Neural progenitor cell (in vitro differentiated cells): Measurements from ENCODE around the gene COL13A1. TPM values are rescaled to one million over a fixed set of nuclear protein-coding genes. Genes with fewer than 3 reads are reported as not detected.

ENCODE experiments used
- DNase-seq: peaks from one replicate; pipeline ENCODE4 v3.0.0-alpha.2; 2016; ENCODE audit warnings: low spot score
- H2AFZ ChIP-seq: fragments of 200-600 bp; sonication (generic); replicated peaks from 2 replicates; pipeline ENCODE4 v1.6.1; 2016; ENCODE audit warnings: antibody characterized with exemption
- H3F3A ChIP-seq: fragments of 200-600 bp; sonication (generic); 2 replicates; pipeline ENCODE4 v1.6.1; 2016; ENCODE audit warnings: antibody characterized with exemption, low read depth
- H3K27ac ChIP-seq: fragments of 200-600 bp; sonication (generic); 2 replicates; pipeline ENCODE4 v1.5.1; 2016; ENCODE audit warnings: mild to moderate bottlenecking
- H3K27me3 ChIP-seq: fragments of 200-600 bp; sonication (generic); 2 replicates; pipeline ENCODE4 v1.6.1; 2016; ENCODE audit warnings: mild to moderate bottlenecking, moderate library complexity
- H3K36me3 ChIP-seq: fragments of 200-600 bp; sonication (generic); 2 replicates; pipeline ENCODE4 v1.5.1; 2016
- H3K4me1 ChIP-seq: fragments of 200-600 bp; sonication (generic); 2 replicates; pipeline ENCODE4 v1.6.1; 2016; ENCODE audit warnings: mixed run types
- H3K4me2 ChIP-seq: fragments of 200-600 bp; sonication (generic); 2 replicates; pipeline ENCODE4 v1.6.1; 2016
- H3K4me3 ChIP-seq: fragments of 200-600 bp; sonication (generic); 2 replicates; pipeline ENCODE4 v1.5.1; 2016
- H3K79me2 ChIP-seq: fragments of 200-600 bp; sonication (generic); 2 replicates; pipeline ENCODE4 v1.6.1; 2016; ENCODE audit warnings: low read depth
- H3K9ac ChIP-seq: fragments of 200-600 bp; sonication (generic); 2 replicates; pipeline ENCODE4 v1.6.1; 2016
- H3K9me3 ChIP-seq: fragments of 200-600 bp; sonication (generic); 2 replicates; pipeline ENCODE4 v1.5.1; 2016; ENCODE audit warnings: low read depth
- H4K20me1 ChIP-seq: fragments of 200-600 bp; sonication (generic); 2 replicates; pipeline ENCODE4 v1.6.1; 2016; ENCODE audit warnings: low read depth
- H3K27ac Mint-ChIP-seq: 3 replicates; pipeline ENCODE4 v1.8.0; 2021; ENCODE audit warnings: mixed read lengths
- H3K27me3 Mint-ChIP-seq: 2 replicates; pipeline ENCODE4 v1.8.0; 2022; ENCODE audit warnings: low read depth, mild to moderate bottlenecking, inconsistent platforms, moderate library complexity, mixed read lengths; ENCODE audit not compliant: insufficient read depth
- H3K36me3 Mint-ChIP-seq: 3 replicates; pipeline ENCODE4 v1.8.0; 2021; ENCODE audit warnings: mixed read lengths
- H3K4me1 Mint-ChIP-seq: 3 replicates; pipeline ENCODE4 v1.8.0; 2021; ENCODE audit warnings: mixed read lengths
- H3K4me3 Mint-ChIP-seq: 3 replicates; pipeline ENCODE4 v1.8.0; 2021; ENCODE audit warnings: mild to moderate bottlenecking, moderate library complexity, mixed read lengths
- H3K9me3 Mint-ChIP-seq: 3 replicates; pipeline ENCODE4 v1.8.0; 2020; ENCODE audit warnings: mixed read lengths
- EZH2 ChIP-seq: fragments of 200-600 bp; sonication (generic); IDR thresholded peaks from 2 replicates; pipeline ENCODE4 v1.6.1; 2017; ENCODE audit warnings: antibody characterized with exemption, mild to moderate bottlenecking, moderate library complexity
- EZH2phosphoT487 ChIP-seq: fragments of 200-600 bp; sonication (generic); IDR thresholded peaks from 2 replicates; pipeline ENCODE4 v1.6.1; 2017; ENCODE audit warnings: antibody characterized with exemption
- total RNA-seq: library from RNA; depleted of rRNA; stranded (reverse); fragments of >200 nt; gene quantifications from 2 replicates; pipeline ENCODE4 v1.2.3, GENCODE V29; 2015; ENCODE audit warnings: low replicate concordance
- TF ChIP-seq, protein P1 (sequence below): fragments of 200-600 bp; sonication (generic); IDR thresholded peaks from 2 replicates; pipeline ENCODE4 v1.5.1; 2017; ENCODE audit warnings: antibody characterized with exemption, mild to moderate bottlenecking

The COL13A1 gene
- total RNA-seq, 1 donor from 2014 or later, result 1.3 TPM

GRCh38 chr10:70007116-70007820 is 205.6 kb downstream of the COL13A1 start:
- Mint-ChIP-seq H3K27ac (no peak overlapping the region), H3K4me3 (no peak overlapping the region), H3K9me3 (peaks cover 5% of the 10 kb centered on the region), H3K4me1 (no peaks in the 10 kb centered on the region), H3K36me3 (no peaks in the 10 kb centered on the region), H3K27me3 (peaks cover 2% of the 10 kb centered on the region)
- no peak for DNase-seq
- Histone ChIP-seq H3K9me3 (no peaks in the 10 kb centered on the region), H3K4me1 (no peaks in the 10 kb centered on the region), H4K20me1 (no peaks in the 10 kb centered on the region), H3K4me3 (no peak overlapping the region), H3K36me3 (no peaks in the 10 kb centered on the region), H3K4me2 (no peak overlapping the region), H2AFZ (no peak overlapping the region), H3K27me3 (peaks cover 49% of the 10 kb centered on the region), H3K79me2 (no peaks in the 10 kb centered on the region), H3K27ac (no peak overlapping the region), H3F3A (no peaks in the 10 kb centered on the region), H3K9ac (no peak overlapping the region)
- TF ChIP-seq EZH2 (no peak), EZH2phosphoT487 (no peak)
- TF ChIP-seq, protein P1, sequence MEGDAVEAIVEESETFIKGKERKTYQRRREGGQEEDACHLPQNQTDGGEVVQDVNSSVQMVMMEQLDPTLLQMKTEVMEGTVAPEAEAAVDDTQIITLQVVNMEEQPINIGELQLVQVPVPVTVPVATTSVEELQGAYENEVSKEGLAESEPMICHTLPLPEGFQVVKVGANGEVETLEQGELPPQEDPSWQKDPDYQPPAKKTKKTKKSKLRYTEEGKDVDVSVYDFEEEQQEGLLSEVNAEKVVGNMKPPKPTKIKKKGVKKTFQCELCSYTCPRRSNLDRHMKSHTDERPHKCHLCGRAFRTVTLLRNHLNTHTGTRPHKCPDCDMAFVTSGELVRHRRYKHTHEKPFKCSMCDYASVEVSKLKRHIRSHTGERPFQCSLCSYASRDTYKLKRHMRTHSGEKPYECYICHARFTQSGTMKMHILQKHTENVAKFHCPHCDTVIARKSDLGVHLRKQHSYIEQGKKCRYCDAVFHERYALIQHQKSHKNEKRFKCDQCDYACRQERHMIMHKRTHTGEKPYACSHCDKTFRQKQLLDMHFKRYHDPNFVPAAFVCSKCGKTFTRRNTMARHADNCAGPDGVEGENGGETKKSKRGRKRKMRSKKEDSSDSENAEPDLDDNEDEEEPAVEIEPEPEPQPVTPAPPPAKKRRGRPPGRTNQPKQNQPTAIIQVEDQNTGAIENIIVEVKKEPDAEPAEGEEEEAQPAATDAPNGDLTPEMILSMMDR, result no peak

Other genes with a start within 250 kb of the COL13A1 start
- gene NEUROG3, start 228.5 kb upstream of the COL13A1 start, total RNA-seq, result not detected in 2 replicates
- gene FAM241B, start 171.7 kb upstream of the COL13A1 start, total RNA-seq, result 2.6 and 4.6 TPM in 2 replicates